ENCODE measurements around the gene DNM3. TPM values are rescaled to one million over a fixed set of nuclear protein-coding genes. Genes with fewer than 3 reads are reported as not detected.

The DNM3 gene
- total RNA-seq, 2 donors from 2014 or later, result 4.7 to 4.9 TPM

DNA sequence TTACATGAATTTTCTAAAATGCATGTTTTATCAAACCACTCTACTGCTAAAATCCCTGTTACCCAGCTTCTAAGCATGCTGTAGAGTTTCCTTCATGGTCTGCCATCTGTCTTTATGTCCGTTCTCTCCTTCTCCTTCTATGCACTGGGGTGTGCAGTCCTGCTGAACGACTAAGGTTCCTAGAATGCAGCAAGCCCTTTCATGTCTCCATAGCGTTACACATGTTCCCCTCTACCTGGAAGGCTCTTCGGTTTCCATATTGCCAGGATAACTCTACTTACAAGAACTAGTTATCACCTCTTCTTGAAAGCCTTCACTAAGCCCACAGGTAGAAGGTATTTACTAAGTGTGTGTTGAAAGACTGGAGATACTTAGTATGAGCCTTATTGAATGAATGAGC is 22.2 kb downstream of the DNM3 start:
- intact Hi-C loops (cut with DNase I), result no loop called here

DNA sequence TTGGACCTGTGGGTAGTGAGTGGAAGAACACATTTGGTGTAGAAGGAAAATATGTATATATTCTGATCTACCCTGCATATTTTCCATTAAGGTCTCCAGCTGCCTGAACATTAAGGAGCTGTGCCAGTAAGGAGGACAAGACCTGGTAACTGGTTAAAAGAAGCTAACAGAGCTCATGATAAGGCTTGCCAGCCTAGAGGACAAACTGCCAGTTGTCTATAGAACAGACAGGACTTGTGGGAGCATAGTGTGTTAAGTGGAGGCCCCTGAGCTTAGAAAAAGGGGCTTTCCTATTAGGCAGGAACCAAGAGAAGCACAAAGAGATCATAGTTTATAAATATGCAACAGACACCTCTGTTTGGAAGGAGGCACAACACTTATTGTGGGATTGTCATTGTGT is 23.0 kb downstream of the DNM3 start:
- intact Hi-C loops (cut with DNase I), result no loop called here
- no peak for DNase-seq (ENCODE audit: low spot score)

More for the DNA sequence above, 22.2 kb downstream of the DNM3 start:
- DNase-seq (ENCODE audit: low spot score), result no peak

DNA sequence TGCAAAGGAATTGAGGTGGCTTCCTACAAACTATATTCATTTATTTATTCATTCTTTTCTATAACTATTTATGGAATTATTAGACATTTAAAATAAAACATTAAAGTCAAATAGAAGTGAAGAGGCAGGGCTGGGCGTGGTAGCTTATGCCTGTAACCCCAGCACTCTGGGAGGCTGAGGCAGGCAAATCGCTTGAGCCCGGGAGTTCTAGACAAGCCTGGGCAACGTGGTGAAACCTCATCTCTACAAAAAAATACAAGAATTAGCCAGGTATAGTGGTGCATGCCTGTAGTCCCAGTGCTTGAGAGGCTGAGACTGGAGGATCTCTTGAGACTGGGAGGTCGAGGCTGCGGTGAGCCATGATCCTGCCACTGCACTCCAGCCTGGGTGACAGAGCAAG is 23.8 kb downstream of the DNM3 start:
- no peak for DNase-seq (ENCODE audit: low spot score)
- intact Hi-C loops (cut with DNase I), result no loop called here

DNA sequence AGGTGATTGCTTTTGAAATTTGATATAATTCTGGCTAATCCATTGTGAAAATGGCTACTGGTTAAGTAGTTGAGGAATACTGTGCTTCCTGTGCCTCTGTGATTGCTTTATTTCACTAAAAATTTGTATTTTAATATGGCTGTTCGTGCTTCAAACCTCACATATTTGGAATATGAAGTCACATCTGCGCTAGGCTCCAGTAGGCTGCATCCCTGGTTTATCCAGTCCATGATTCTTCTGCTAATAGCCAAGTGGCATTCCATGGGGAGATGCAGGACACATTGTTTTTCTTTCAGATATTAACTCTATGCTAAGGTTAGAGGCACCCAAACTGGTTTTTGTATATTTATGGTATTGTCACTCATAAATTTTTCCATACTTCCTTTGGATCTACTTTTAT is 25.9 kb downstream of the DNM3 start:
- intact Hi-C loops (cut with DNase I), result no loop called here

DNA sequence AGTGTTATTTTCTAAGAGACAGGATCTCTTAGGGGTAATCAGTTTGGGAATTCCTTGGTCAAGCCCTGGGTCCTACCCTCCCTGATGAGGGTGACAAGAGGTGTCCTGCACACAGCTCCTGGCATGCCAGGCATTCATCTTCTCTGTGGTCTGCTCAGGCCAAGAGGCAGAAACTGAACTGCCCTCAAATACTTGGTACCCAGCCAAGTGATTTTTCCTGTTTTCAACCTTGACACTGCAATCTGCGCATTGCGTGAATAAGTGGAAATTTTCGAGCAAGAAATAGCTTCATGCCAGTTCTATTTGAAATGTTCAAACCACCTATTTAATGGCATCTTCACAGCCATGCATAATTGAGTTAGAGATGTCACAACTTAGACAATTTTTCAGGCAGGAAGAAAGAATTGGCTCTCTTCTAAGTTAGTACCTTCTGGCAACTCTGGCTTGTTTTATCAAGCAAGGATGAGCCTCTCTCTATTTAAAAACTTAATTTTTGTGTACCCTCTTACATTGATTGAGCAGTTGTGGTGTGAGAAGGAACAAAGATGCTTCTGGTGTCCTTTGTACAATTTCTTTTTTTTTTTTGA is 27.0 kb downstream of the DNM3 start:
- intact Hi-C loops (cut with DNase I), result no loop called here
- DNase-seq (ENCODE audit: low spot score), result no peak

More for the DNA sequence above, 25.9 kb downstream of the DNM3 start:
- no peak for DNase-seq (ENCODE audit: low spot score)

DNA sequence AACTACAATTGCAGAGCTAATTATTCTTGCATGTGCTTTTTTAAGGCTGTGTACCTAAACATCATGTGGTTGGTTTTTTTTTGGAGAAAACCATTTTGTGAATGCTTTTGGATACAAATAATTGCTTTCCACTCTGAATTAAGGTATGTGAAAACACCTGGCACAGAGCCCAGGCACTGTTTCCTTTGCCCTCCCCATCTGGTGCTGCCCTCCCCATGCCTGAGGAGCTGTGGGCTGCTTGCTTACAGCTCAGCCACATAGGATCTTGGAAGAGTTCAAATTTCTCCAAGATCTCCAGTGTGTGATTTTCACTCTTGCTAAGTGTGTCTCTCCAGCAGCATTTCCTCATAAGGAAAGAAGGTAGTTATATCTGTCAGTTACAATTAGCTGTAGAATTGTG is 27.8 kb downstream of the DNM3 start:
- no peak for DNase-seq (ENCODE audit: low spot score)
- intact Hi-C loops (cut with DNase I), result no loop called here

DNA sequence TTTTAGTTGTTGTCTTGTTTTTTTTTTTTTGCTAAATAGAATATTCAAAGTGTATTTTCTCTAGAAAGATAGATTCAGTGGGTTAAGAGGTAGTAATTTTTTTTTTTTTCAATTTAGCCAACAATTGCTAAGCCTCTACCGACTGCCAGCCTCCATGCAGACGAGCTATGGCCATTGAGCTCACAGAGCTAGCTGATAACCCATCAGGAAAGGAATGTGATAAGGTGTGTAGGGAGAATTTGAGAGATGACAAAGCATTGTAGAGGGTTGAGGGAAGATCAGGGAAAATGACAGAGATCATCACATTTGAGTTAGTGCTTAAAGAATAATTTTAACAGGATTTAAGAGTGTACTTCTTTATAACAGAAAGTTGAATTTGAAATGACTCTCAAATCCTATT is 30.6 kb downstream of the DNM3 start:
- intact Hi-C loops (cut with DNase I), result no loop called here
- DNase-seq (ENCODE audit: low spot score), result no peak

DNA sequence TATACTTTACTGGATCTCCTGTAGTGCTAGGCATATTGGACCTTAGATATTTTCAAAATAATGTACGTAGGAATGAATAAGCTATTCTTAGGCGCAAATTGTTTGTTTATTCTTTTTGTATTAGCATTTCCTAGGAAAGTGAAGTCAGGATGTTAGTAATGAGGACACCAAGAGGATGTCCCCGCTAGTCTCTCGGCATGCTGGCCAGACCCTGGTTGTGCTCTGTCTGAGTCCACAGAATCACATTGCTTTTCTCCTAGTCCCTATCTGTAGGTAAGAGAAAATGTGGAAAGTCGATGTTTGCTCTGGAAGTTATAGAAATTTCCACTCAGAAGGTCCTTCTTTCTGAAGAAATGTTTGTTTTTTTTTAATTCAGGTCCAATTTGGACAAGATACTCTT is 31.1 kb downstream of the DNM3 start:
- DNase-seq (ENCODE audit: low spot score), result no peak

DNA sequence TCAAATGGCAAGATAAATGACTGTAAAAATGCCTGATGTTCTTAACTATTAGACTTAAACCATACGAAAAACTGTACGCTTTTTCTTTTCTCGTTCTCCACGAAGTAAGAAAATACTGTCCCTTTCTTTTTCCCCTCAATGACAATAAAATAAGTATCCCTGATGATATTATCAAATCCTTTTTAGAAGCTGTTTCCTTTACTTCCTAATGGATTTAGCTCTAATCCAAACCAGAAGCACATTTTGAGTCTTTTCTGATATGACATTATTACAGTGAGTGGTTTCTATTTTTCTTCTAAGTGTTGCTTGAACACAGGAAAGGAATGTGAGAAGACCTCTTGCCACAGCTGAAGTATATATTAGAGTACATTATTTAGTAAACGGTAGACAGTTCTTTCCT is 32.4 kb downstream of the DNM3 start:
- no peak for DNase-seq (ENCODE audit: low spot score)
- intact Hi-C loops (cut with DNase I), result no loop called here

More for the DNA sequence above, 31.1 kb downstream of the DNM3 start:
- intact Hi-C loops (cut with DNase I), result no loop called here

DNA sequence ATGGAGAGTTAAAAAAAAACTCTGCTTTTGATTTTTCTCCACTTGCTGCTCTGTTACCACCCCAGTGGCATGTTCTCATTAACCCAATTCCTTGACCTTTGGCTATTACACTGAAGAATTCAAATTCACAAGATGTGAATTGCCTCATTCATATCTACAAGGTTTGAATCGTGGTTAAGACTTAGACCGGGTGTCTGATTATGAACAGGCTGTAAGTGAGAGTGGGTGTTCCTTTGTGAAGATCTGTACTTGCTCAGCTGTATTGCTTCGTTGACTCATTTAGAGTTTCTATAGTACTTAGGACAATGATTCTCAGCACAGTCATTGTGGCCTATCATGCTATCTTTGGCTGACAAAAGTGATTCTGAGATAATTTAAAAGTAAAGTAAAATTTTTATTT is 36.4 kb downstream of the DNM3 start:
- intact Hi-C loops (cut with DNase I), result no loop called here
- no peak for DNase-seq (ENCODE audit: low spot score)

DNA sequence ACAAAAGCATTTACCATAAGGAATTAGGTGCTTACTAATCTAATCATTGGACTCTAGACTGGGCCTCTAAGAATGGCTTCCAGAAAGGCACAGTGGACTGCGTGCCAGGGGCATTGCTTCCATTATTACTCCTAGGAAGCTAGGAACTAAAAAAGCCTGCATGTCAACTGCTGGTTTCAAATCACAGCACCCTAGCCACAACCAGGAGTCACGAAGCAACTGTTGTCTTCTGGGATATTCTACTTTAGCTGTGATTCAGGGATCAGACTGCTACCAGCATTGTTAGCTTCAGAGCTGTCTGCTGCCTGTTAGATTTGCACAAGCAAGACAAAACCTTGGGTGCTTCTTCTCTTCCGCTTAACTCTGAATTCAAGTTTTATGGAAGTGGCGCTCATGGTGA is 38.3 kb downstream of the DNM3 start:
- no peak for DNase-seq (ENCODE audit: low spot score)
- intact Hi-C loops (cut with DNase I), result no loop called here

DNA sequence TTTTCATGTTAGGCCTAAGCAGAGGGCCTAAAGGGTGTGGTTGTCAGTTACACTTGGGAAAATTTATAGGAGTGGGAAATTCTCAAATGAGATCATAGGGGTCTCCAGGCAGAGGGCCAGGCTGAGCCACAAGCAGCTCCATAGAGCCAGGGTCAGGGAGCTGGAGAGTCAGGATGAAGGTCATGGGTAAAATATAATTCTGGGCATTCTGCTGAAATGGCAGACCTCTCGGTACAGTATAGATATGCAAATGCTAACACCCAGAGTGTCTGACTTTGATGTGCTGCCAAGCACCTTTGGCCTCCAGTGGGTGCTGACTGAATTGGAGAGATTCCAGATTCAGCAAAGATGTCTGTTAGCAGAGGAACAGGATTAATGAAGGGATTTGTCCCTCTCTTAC is 40.1 kb downstream of the DNM3 start:
- DNase-seq (ENCODE audit: low spot score), result no peak
- intact Hi-C loops (cut with DNase I), result no loop called here

DNA sequence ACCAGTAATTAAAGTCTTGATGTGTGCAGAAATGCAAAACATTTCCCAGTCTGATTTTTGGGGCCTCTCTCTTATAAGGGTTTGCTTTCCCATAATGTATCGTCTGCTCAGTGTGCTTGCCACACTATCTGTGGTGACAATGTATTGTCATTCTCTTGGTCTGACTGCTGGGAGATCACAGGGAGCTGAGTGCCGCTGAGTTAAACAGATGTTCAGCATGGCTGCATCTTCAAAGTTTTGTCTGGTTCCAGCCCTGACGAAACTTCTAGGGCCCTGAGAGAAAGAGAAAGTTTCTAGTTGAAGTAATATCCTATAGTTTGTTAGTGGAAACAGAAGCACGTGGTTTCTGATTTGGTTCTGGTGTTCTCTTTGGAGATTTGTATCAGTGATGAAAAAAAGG is 42.6 kb downstream of the DNM3 start:
- no peak for DNase-seq (ENCODE audit: low spot score)

DNA sequence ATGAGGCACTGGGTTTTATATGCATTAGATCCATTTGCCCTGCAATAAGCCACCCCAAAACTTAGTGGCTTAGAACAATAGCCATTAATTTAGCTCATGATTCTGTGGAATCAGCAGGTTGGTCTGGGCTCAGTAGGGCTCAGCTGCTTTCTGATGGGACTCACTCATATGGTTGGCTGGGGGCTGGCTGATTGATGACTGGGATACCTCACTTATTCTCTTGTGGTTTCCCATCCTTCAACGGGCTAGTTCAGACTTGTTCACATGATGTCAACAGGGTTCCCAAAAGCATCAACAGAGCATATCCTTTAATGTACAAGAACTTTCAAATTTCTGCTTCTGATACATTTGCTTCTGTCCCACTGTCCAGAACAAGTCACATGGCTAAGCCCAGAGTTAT is 43.2 kb downstream of the DNM3 start:
- DNase-seq (ENCODE audit: low spot score), result no peak
- intact Hi-C loops (cut with DNase I), result no loop called here

More for the DNA sequence above, 42.6 kb downstream of the DNM3 start:
- intact Hi-C loops (cut with DNase I), result no loop called here

DNA sequence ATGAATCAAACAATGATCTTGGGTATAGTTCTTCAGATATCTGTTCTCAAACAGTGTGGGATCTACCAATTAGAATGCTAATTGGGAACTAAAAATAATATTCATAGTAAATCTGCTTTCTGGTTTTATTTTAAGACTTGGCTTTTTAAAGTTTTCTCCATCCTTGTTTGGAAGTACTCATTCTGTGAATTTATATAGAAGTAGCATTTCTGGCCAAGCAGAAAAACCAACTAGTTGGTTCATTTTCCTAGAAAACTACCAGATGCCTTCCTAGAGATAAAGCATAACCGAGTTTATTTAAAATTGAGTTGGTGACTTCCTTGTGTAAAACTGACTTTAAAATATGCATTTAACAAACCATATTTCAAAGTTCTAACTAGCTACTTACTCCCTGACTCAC is 48.8 kb downstream of the DNM3 start:
- DNase-seq (ENCODE audit: low spot score), result no peak
- intact Hi-C loops (cut with DNase I), result no loop called here

DNA sequence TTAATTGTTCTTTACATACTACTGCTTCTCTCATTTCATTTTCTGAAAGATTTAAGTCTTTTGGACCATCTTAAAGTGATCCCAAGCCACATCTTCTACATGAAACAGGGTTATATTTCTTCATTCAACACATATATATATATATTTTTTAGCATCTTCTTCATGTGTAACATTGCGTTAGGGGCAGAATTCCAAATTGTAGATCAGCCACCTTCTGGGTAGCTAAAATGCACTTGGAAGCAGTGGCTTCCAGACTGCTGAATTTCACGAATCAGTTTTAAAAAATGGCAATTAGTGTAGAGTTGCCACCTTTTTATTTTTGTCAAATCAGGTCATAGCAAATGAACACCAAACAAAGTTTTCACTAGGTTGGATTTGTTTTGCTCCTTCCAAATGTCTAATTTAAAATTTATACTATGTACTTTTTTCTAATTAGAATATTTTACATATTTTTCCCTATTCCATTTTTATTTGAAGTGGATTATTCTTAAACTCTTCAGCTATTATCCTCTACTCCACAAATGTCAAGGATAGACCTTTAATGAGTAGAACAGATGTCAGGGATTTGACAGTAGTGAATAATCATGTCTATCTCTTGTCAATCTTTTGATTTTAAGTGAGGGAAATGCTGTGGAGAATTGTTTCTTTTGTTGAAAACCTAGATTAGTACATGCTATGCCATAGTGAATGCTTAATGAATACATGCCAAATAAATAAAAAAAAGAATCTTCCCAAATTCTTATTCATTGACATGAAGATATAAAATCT is 55.8 kb downstream of the DNM3 start:
- intact Hi-C loops (cut with DNase I), result no loop called here
- no peak for DNase-seq (ENCODE audit: low spot score)

DNA sequence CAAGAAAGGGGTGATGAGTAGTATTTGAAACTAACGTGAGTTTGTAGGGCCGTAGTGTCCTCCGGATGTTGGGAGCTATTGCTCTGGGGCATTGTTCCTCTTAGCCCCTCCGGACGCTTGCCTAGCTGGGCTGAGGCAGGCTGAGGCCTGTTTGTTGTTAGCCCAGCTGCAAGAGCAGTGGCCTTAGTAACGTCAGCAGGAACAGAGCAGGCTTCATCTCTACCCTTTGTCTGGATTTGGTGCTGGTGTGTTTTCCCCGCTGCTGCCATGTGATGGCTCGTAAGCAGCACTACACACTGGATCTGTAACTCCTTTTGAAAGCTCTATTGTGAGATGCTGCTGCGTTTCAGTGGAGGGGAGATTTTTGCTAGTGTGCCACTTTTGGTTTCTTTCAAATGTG is 57.6 kb downstream of the DNM3 start:
- intact Hi-C loops (cut with DNase I), result no loop called here
- DNase-seq (ENCODE audit: low spot score), result no peak

DNA sequence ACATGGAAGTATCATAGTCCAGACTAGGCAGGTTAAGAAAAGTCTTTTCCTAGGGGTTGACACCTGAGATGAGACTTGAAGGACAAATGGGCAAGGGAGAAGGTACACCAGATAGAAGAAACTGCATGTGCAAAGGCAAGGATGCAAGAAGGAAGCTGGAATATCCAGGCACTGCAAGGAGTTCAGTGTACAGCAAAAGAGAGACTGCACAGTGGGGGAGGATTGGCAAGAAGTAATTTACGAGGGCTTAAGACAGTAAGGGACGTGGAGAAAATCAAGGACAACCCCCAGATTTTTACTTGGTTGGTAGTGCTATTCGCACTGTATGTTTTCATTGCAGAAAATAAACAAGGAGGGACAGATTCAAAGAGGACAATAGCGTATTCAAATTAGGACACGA is 58.5 kb downstream of the DNM3 start:
- intact Hi-C loops (cut with DNase I), result no loop called here
- no peak for DNase-seq (ENCODE audit: low spot score)

DNA sequence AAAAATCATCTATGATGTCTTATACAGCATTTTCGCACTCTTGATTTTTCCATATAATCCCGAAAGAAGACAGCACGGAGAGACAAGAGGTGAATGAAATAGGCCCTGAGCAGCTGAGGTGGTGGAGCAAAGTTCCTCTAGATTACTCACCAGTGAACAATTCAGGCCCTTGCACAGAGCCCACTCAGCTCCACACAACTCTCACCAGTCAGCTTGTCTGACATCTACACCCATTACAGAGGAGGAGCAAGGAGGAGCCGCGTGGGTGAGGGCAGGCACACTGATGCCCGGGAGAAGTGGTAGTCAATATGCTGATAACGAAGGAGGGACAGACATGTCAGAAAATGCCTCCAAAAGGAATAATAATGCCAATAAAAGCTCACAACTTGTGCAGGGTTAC is 59.9 kb downstream of the DNM3 start:
- intact Hi-C loops (cut with DNase I), result no loop called here
- DNase-seq (ENCODE audit: low spot score), result no peak

DNA sequence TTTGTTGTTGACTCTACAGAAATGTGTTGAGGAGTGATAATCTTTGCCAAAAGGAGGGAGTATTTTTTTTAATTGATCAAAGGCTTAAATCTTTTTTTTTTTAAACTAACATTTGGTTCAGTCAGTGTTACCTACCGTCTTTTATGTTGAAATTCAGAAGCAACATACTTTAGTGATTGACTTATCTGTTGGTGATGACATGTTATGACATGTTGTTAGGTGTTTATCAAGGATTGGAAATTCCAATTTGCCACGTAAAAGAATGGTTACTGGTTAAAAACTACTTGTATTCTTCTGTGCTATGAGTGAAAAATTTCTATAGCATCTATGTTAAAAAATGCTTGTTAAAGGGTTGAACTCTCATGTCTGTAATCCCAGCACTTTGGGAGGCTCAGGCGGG is 61.2 kb downstream of the DNM3 start:
- no peak for DNase-seq (ENCODE audit: low spot score)
- intact Hi-C loops (cut with DNase I), result no loop called here

DNA sequence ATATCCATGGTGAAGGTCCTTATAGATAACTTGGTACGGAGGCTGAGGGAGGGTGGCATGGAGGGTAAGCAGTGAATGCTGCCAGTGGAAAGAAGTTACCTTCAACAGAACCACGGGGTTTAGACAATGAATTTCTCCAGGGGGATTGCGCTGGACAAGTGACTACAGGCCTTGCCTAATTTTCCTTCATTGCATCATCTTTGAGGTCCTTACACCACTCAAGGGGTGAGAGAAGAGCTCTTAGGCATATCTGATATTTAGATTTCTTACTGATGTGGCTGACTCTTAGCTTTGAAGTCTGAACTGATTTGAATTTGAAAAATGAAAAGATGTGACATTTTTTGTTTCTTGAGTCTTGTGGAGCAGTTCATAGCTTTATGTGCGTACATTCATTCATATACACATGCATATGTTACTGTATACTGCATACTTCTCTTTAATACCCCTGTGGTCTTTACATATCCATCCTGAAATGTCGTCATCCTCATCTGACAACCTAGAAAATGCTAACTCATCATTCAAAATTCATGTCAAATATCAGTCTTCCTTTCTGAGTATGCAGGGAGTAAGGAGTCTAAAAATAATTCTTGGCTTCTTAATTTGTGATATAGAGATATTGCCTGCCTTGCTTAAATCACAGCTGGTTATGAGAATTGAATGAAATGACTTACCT is 63.6 kb downstream of the DNM3 start:
- DNase-seq (ENCODE audit: low spot score), result no peak
- intact Hi-C loops (cut with DNase I), result no loop called here
